Measurements from ENCODE around the gene HMGN3.
"Not testable (repeated sequence)": the region's sequence is repeated elsewhere in the genome, so short reads cannot be mapped to it uniquely, and the experiment has no call there.

Gene HMGN3

GRCh38 chr6:79234150-79235022 lies at the start of gene HMGN3:
Gene HMGN3, minus strand, starts transcription at chr6:79234682.
- peak; percentile 92 for DNase-seq

GRCh38 chr6:79280756-79281155 lies 46.3 kb upstream of the HMGN3 start:
- no peak for DNase-seq

GRCh38 chr6:79277109-79277508 lies 42.6 kb upstream of the HMGN3 start:
- DNase-seq: no peak

- no peak for DNase-seq
Measured at GRCh38 chr6:79269877-79270276, 35.4 kb upstream of the HMGN3 start.

- no peak for DNase-seq
Measured at GRCh38 chr6:79267128-79267527, 32.6 kb upstream of the HMGN3 start.

DNA sequence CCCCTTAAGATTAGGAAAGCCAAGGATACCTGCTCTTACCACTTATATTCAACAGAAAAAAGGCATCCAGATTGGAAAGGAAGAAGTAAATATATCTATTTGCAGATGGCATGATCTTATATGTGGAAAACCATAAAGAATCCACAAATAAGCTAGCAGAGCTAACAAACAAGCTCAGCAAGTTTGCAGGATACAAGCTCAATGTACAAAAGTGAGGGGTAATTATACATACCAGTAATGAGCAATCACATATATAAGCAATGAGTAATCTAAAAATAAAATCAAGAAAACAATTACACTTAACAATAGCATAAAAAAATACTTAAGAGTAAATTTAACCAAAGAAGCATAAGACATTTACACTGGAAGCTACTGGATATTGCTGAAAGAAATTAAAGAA lies 31.6 kb upstream of the HMGN3 start:
- DNase-seq: no peak

GRCh38 chr6:79263359-79263758 lies 28.9 kb upstream of the HMGN3 start:
- DNase-seq: no peak

DNA sequence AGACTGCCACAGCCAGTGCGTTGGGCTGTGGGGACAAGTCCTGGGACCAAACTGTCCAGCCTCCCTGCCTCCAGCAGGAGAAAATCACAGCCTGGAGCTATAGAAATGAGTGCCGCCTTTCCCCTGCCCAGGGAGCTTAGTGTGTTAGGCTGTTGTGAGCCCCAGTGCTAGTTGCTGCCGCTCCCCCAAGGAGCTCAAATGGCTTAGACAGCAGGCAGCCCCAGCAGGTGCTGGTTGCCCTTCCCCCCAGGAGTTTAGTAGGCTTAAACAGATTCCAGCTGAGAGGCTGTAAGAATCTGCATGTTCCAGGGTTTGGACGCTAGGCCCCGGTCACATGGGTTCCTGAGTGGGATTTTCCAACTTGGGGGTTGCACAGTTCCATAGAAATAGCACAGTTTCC lies 27.2 kb upstream of the HMGN3 start:
- DNase-seq: no peak

DNA sequence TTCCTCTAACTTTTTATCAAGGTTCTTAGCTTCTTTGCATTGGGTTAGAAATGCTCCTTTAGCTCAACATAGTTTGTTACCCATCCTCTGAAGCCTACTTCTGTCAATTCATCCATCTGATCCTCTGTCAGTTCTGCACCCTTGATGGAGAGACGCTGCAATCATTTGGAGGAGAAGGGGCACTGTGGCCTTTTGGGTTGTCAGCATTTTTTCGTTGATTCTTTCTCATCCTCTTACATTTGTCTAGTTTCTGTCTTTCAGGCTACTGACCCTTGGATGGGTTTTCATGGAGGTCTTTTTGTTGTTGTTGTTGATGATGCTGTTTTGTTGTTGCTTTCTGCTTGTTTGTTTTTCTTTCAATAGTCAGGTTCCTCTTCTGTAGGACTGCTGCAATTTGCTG lies 26.3 kb upstream of the HMGN3 start:
- DNase-seq: no peak

DNA sequence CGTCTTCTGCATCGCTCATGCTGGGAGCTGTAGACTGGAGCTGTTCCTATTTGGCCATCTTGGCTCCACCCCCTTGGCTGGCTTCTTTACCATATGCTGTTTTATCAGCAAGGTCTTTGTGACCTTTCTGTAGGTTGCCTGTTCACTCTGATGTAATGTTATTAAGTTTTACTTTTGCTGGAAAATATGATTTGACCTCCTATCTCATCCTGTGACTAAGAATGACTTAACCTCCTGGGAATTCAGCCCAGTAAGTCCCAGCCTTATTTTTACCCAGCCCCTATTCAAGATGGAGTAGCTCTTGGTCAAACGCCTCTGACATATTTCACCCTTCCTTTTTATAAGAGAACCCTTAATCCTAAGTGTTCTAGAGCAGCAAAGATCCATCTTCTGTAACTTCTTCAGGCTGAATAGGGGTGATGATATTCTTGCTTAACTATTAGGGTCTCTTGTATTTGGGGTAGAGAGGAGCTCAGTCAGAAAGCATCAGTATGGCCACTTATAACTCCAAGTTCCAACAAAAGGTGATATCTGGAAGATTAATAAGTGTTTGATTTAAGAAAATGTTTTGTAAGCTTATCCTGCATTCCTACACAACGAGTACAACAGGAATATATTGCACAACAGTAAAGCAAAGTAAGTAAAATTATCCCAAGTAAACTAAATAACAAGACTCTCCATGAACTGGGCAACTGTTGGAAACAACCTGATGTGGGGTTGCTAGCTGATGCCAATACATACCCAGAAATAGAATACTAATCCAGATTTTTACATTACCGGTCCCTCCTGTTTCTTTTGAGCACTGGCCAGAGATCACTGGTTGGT lies 23.1 kb upstream of the HMGN3 start:
- no peak for DNase-seq

DNA sequence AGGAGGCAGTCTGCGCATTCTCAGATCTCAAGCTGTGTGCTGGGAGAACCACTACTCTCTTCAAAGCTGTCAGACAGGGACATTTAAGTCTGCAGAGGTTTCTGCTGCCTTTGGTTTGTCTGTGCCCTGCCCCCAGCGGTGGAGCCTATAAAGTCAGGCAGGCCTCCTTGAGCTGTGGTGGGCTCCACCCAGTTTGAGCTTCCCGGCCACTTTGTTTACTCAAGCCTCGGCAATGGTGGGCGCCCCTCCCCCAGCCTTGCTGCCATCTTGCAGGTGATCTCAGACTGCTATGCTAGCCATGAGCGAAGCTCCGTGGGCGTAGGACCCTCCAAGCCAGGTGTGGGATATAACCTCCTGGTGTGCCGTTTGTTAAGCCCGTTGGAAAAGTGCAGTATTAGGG lies 22.3 kb upstream of the HMGN3 start:
- not testable (repeated sequence) for DNase-seq

GRCh38 chr6:79255086-79255485 lies 20.6 kb upstream of the HMGN3 start:
- not testable (repeated sequence) for DNase-seq

DNA sequence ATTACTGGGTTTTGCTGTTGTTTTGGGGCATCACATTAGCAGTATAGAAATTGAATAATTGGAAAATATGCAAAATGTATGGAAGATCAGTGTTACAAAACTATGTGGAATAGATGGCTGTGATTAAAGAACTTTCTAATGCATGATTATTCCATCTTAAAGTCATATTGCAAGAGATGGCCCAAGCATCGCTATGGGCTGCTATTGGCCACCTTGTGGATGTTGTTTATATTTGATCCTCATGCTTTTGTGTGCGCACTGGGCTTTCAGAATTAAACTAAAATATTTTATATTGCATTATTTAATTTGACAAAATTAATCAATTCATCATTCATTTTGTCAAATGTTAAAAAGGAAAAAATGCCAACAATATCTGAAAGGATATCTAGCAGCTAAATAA lies 16.1 kb upstream of the HMGN3 start:
- no peak for DNase-seq

DNA sequence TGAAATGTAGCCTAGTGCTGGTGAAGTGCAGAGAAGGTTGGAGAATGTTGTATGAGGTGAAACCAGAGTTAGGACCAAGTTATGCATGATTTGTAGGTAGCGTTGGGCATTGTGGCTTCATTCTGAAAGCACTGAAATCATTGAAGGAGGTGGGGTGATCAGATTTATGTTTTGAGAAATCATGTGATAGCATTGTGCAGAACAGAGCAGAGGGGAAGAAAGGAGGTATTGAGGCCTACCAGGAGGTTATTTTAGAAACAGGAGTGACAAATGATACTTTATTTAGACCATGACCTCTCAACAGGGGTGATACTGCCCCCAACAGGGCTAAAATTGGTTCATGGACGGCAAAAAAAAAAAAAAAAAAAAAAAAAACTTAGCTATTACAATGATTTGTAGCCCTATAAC lies 15.6 kb upstream of the HMGN3 start:
- peak; percentile 18 for DNase-seq

DNA sequence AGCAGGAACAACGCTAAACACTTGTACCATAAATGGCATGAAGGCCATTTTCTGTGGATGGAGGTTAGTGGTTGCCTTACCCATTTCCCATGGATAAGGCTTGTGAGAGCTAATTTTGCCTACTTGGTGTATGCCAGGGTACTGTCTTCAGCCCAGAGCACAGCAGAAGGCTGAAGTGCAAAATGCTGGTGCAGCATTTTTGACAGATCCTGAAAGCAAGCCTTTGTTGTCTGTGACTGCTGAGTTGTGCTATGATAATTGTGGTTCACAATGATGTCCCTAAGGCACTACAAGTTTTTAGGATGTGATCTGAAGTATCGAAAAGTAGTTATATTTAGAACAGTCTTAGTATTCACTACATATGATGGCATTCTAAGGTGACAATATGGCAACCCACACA lies 14.7 kb upstream of the HMGN3 start:
- no peak for DNase-seq

- no peak for DNase-seq
Measured at GRCh38 chr6:79246891-79247290, 12.4 kb upstream of the HMGN3 start.

GRCh38 chr6:79241228-79241627 lies 6.7 kb upstream of the HMGN3 start:
- no peak for DNase-seq

DNA sequence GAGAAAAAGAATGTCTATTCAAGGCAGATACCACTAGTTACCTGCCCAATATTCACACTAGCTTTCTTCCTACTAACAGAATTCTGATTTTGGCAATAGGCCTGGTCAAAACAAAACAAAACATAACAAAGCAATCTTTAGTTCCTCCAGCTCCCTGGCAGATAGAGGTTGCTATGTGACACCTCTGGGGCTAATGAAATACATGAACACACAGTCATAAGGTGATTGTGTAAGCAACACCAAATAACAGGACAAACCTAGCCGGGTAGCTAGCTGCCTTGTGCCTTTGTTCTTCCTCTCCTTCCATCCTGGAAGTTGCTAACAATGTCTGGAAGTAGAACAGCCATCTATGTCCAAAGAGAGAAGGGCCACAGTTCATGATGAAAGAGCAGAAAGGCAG lies 6.0 kb upstream of the HMGN3 start:
- no peak for DNase-seq

- no peak for DNase-seq
Measured at GRCh38 chr6:79239536-79240168, 5.2 kb upstream of the HMGN3 start.

- no peak for DNase-seq
Measured at GRCh38 chr6:79238919-79239318, 4.4 kb upstream of the HMGN3 start.

DNA sequence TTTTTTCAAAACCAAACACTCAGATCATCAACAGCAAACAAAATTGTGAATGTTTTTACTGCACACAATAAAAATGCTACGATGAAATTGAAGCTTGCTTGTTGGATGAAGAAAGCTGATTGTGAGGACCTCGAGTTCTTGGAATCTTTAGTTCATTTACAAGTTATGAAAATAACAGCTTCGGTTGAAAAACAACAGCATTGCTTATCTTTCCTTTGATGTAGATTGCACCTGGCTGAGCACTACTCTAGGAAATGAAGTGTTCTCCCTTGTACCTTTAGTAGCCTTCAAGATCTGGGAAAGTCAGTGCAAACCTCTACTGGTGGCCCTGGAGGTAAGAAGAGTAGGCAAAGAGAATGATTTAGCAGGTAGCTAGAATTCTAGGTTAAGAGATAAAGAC lies 2.2 kb upstream of the HMGN3 start:
- no peak for DNase-seq

GRCh38 chr6:79233611-79234149 lies 802 bp downstream of the HMGN3 start:
- peak; percentile 67 for DNase-seq

- no peak for DNase-seq
Measured at GRCh38 chr6:79232696-79233462, 1.6 kb downstream of the HMGN3 start.
